SK-MEL-5 (cell line): ENCODE results near the gene ZKSCAN3. TPM values are rescaled to one million over a fixed set of nuclear protein-coding genes. Genes with fewer than 3 reads are reported as not detected.
"Not testable (repeated sequence)": the region's sequence is repeated elsewhere in the genome, so short reads cannot be mapped to it uniquely, and the experiment has no call there.

Source experiments
- DNase-seq: peaks from one replicate; pipeline ENCODE4 v3.0.0-alpha.2; 2016; ENCODE audit warnings: low read depth, low spot score
- in situ Hi-C: cut with HindIII; loops from 2 replicates; pipeline ENCODE4 v1.10.0; 2016; ENCODE audit warnings: low sequenced_read_pairs, high pct_unique_total_duplicates, low pct_unique_long_range_greater_than_20kb
- polyA plus RNA-seq, 2 experiments: library from polyadenylated mRNA; depleted of rRNA; stranded (reverse); fragments of >200 nt; gene quantifications; 2 replicates each; pipeline ENCODE4 v1.2.3, GENCODE V29; 2015
- total RNA-seq: library from RNA; depleted of rRNA; stranded (reverse); fragments of >200 nt; shearing (Covaris generic); gene quantifications from 2 replicates; pipeline ENCODE4 v1.2.3, GENCODE V29; 2014; rRNA removed

ZKSCAN3 gene
- total RNA-seq, result 4.0 TPM in 2 replicates
- polyA plus RNA-seq (2015; cell fraction: cytosol; rRNA removed), result 4.1 and 5.5 TPM in 2 replicates
- 5.4 and 6.3 TPM in 2 replicates for polyA plus RNA-seq (2015; cell fraction: nucleus; rRNA removed)

DNA sequence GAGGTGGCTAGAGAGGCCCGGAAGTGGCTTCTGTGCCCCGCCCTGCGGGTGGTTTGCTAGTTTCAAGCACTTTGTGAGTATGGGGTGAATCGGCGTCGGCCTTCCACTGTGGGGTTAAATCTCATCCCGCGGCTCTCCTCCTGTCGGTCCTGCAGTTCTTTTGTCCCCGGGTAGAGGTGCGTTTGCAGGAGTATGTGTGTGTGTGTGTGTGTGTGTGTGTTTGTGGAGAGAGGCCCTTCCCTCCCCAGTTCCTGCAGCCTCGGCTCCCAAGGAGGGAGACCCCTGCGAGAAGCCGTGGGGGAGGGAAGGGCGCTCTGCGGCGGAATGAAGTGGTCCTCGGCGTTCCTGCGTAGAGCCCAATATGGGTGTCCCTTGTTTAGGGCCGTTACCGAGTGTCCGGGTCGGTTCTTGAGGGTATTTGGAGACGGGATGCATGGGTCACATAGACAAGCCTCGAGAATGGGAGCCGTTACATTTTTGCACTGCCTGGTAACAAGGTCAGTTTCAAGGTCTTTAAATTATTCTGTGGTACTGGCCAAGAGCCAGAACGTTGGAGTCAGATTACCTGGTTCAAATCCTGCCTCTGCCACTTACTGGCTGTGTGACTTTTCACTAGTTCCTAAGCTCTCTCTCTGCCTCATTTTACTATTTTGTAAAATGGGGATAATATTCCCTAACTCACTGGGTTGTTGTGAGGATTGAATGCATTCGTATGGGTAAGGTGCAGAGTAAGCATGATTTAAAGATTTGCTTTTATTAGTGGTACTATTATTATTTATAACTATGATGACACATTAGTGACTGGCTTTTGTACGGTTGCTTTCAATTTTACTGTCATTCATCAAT, at the start of gene ZKSCAN3:
ZKSCAN3 (plus strand) TSS at position 56 of the 846 bp plus-strand sequence. CDS start 9,640 bp downstream, outside the sequence.
- in situ Hi-C loops, result no loop called here
- peak; percentile 79 for DNase-seq

DNA sequence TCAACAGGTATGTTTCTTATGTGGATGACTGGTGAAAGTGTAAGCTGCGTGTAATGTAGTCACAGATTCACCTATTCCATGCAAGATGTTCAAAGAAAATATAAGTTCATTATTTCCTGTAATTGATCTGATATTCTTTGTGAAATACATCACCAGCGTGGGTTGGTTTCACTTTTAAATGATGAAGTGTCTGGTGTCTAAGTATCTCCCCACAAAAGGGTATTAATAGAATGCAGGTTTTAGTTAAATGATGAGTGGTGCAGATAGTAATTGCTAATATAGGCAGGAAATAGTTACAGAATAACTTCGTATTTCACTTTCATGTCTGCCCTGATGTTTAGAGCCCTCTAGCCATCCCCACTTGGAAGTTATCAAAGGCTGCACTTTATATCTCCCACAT, 46.2 kb upstream of the ZKSCAN3 start:
- in situ Hi-C loops, result no loop called here
- DNase-seq, result no peak

DNA sequence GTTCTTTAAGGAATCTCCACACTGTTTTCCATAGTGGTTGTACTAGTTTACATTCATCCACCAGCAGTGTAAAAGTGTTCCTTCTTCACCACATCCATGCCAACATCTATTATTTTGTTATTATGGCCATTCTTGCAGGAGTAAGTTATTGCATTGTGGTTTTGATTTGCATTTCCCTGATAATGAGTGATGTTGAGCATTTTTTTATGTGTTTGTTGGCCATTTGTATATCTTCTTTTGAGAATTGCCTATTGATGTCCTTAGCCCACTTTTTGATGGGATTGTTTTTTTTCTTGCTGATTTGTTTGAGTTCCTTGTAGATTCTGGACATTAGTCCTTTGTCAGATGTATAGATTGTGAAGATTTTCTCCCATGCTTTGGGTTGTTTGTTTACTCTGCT, 43.4 kb upstream of the ZKSCAN3 start:
- DNase-seq, in situ Hi-C loops: not testable (repeated sequence)

DNA sequence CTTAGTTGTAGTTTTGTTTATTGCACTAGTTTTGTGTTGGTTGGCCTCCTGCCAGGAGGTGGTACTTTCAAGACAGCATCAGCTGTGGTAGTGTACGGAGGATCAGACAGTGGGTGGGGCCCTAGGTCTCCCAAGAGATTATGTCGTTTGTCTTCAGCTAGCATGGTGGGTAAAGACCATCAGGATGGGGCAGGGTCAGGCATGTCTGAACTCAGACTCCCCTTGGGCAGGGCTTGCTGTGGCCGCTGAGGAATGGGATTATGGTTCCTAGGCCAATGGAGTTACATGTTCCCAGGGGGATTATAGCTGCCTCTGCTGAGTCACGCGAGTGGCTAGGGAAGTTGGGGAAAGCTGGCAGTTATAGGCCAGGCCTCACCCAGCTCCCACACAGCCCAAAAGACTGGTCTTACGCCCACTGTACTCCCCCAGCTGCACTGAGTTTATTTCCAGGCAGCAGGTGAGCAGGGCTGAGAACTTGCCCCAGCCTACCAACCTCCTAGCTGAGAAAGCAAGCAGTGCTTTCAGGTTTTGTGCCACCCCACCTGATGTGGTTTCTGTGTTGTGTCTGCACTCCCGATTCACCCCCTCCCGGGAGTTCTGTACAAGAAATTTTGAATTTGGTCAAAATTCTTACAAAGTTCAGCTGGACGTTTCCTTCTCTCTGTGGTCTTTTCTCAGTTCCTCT, 38.5 kb upstream of the ZKSCAN3 start:
- in situ Hi-C loops, result no loop called here

DNA sequence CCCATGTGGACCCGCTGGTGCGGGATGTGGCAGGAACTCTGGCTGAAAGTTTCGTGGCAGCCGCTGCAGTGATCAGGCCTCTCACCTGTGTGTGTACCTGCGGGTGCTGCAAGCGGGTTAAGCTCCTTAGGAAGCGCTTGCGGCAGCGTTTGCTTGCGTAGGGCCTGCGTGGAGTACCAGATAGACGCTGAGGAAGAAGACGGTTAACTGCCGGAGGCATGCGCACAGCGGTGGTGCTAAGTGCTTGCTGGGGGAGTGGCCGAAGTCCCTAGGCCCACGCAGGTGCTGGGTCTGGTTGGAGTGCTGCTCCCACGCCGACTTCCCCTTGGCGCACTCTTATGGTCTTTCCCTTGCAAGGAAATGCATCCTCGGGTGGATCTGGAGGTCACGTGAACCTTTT, 36.8 kb upstream of the ZKSCAN3 start:
- DNase-seq, result no peak
- in situ Hi-C loops, result no loop called here

More for the DNA sequence above, 38.5 kb upstream of the ZKSCAN3 start:
- no peak for DNase-seq

DNA sequence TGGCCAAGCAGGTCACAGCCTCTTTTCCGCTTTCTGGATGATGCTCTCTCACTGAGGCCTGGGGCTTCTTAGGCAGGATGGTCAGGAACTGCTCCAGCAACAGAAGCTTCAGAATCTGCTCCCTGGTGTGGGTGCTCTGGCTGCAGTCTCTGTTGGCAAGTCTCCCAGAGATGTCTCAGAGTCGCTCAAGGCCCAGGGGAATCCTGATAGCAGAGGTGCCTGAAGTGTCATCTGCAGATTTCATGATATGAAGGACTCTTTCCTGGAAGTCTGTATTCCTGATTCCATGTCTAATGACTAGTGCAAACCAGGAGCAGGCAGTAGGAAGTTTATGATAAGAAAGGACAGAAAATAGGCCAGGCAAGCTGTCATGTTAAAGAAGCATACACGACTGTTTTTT, 34.1 kb upstream of the ZKSCAN3 start:
- in situ Hi-C loops, result no loop called here

DNA sequence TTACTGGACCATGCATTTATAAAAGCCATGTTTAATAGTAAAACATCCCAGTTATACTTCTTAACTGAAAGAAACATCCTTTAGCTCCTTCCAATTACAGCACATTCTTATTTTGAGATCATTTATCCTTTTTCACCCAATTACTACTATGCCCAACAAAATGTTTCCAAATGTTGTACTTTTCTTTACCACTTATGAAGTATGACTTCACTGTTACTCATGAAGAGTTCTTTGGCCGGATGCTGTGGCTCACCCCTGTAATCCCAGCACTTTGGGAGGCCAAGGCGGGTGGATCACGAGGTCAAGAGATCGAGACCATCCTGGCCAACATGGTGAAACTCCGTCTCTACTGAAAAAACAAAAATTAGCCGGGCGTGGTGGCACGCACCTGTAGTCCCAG, 31.9 kb upstream of the ZKSCAN3 start:
- in situ Hi-C loops, DNase-seq: not testable (repeated sequence)

More for the DNA sequence above, 34.1 kb upstream of the ZKSCAN3 start:
- no peak for DNase-seq

DNA sequence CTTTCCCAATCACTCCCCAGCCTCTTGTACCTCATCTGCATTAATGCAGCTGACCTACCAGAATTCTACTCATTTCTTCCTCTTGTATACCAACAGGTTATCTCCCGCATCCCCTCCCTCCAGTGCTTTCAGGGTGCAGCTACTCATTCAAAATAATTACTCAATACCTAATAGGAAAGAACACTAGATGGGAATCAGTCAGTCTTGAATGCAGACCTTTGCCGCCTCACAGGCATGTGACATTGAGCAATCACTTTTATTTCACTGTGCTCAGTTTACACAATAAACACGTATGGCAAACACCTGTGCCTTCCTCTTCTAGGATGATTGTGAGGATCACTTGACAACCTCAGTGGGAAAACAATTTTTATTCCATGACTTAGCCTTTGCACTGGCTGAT, 27.1 kb upstream of the ZKSCAN3 start:
- in situ Hi-C loops, result no loop called here
- DNase-seq, result no peak

DNA sequence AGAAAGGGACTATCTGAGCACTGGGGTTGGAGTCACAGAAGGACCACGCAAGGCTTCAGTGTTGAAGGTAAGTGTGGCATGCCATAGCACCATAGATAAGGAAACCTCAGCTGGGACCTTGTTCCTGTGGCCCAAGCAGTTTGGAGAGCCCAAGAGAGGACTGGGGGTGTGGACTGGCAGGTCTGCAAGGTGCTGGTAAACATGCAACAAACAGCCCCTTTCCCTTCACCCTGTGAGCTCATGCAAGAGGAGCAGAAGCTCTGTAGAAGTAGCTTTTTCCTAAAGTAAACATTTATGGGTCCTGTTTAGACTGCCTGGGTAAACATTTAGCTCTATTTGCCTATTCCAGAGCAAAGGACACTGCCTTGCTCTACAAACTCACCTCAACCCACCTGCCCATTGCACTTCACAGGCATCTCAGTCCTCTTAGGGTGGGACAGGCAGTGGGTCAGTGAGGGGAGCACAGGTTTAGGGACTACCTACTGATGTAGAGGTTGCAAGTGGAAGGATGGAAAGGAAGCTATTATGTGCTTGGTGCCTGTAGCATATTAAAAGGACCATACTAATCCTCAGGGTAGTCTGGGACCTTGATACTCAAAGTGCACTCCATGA, 25.8 kb upstream of the ZKSCAN3 start:
- no peak for DNase-seq
- in situ Hi-C loops, result no loop called here

DNA sequence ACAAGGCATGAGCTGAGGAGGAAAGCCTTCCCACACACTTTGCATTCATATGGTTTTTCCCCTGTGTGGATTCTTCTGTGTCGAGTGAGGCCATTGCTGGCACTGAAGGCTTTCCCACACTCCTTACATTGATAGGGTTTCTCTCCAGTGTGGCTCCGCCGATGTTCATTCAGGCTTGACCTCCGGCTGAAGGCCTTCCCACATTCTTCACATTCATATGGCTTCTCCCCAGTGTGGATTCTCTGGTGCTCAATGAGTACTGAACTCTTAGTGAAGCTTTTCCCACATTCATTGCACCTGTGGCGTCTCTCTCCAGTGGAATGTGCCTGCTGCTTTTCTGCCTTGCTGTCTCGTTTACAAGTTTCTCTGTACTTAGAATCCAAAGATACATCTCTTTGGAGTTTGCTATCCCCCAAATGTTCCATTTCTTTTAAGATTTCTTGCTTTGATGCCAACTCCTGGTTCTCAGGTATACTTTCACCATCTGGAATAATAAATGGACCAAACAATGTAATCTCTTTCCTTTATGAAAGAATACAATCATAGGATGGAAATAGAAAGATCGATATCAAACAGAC, 23.3 kb upstream of the ZKSCAN3 start:
- in situ Hi-C loops, result no loop called here

DNA sequence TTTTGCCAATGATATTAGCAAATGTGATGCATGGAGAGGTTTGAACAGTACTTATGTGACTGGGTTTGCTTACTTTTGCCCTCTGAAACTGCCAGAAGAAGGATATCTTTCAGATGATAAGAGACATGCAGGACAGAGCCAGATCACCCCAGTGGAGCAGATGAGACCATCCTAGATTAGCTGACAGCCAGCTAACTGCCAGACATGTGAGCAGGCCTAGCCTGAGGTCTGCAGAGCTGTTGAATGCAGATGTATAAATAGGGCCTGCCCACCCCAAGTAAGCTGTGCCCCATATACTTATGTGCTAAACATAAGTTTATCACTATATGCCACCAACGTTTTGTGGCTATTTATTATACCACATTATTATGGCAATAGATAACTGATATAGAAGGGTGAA, 19.7 kb upstream of the ZKSCAN3 start:
- no peak for DNase-seq
- in situ Hi-C loops, result no loop called here

More for the DNA sequence above, 23.3 kb upstream of the ZKSCAN3 start:
- no peak for DNase-seq

DNA sequence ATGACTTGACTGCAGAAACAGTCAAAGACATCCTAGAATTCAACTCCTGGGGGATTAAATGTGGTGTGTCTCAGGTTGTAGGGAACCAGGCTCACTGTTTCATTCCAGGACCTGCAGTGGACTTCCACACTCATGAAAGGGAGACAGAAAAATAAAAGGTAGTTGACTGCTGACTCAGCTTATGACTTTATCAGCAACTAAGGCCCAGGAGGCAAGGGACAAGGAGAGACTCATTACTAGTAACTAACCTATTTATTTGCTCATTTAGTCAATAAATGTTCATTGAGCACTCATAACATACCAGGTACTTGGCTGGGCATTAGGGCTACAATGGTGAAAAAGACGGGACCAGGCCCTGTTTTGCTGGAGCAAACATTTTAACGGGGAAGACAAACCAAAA, 16.7 kb upstream of the ZKSCAN3 start:
- in situ Hi-C loops, result no loop called here

DNA sequence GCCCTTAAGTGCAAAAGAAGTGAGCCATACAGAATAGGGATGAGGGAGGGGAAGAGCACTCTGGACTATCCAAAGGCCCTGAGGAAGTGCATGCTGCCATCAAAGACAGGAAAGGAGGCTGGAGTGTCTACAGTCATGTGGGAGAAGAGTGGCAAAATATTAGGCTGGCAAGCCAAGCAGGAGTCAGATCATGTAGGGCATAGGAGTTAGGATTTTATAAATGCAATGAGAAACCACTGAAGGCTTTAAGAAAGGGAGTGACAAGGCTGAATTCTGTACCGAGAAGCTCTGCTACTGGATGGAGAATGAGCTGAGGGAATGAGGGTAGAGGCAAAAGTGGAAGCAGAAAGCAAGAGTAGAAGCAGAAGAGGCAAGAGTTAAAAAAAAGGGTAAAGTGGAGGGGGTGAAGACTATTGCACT, 16.1 kb upstream of the ZKSCAN3 start:
- in situ Hi-C loops, result no loop called here

More for the DNA sequence above, 16.7 kb upstream of the ZKSCAN3 start:
- DNase-seq, result no peak

DNA sequence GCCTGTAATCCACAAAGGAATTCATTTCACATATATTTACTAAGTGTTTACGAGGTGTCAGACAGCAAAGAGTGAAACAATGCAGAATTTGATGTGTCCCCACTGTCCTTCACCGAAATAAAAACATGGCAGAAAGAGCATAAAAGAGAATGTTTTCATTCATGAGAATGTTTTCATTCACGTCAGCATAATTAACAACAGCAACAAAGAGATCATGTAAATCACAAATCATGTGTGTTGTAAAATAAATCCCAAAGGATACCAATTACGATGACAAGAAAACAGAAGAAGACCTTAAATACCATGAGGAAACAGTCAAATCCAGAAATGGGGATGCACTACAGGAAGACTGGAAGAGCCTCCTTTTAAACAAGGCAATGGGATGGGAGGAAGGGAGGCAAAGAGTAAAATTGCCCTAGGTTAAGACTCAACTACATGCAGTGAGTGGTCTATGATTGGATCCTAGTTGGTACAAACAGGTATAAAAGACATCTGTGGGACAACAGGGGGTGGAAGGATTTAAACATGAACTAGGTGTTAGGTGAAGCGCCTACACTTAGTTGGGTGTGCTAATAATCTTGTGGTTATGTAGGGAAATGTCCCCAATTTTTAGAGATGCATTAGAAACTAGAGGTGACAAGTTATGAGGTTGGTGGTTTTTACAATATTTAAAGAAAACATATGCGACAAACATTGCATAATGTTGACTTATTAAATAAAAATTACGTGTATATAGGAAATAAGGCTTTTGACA, 15.3 kb upstream of the ZKSCAN3 start:
- in situ Hi-C loops, result no loop called here

More for the DNA sequence above, 16.1 kb upstream of the ZKSCAN3 start:
- DNase-seq, result no peak

DNA sequence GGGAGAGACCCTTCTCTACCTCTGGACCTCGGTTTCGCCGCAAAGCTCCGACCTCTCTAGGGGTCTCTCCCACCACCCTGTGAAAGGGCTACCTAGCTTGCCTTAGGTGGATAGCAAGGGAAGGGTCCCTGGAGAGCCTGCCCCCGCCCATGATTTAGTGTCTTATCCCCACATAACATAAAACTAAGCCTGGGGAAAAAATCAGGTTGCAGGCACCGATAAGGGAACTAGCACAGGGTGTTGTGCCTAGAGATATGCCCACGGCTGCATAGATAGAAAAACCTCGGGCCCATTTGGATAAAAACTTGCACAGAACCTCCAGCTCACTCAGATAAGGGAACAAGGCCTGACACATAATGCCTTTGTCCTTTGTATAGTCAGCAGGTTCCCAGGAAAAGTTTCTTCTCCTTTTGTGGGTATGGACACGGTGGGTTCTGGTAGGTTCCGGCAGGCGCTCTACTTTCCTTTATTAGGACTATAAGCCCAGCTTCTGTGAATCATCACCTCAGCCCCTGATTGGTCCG, 14.6 kb upstream of the ZKSCAN3 start:
- no peak for DNase-seq
- in situ Hi-C loops, result no loop called here

More for the DNA sequence above, 15.3 kb upstream of the ZKSCAN3 start:
- no peak for DNase-seq

DNA sequence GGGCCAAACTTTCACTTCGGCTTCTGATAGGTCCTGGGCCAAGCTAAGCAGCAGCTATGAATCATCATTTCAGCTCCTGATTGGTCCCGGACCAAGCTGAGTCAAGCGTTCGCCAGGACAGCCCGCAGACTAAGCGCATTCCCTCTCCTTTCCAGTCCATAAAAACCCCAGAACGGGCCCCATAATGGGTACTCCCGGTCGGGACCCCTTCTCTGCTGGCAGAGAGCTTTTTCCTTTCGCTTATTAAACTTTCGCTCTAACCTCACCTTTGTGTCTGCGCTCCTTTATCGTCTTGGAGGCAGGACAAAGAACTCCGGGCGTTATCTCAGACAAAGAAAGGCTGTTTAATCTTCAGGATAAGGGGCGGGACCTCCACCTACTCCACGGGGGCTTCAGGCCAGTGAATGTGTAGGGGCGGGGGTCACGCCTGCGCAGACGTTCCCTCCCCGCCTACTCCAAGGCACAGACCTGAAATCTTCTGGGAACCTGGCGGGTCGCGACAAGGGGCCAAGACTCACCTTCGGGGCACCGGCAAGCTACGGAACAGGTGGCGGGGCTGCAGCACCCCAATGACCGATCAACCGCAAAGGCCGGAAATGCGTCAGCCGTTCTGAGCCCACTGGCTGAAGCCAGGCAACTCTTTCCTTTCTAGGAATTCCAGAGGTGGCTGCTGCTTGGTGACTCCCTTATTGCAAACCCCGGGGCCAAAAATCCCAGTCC, 14.0 kb upstream of the ZKSCAN3 start, which contains the start of gene ZSCAN31:
ZSCAN31 (minus strand) TSS at position 585 of the 720 bp plus-strand sequence. CDS start 6,465 bp downstream, outside the sequence.
- in situ Hi-C loops, result no loop called here
- peak; percentile 97 for DNase-seq
